ENCODE data around the gene SLC6A6.
"Not testable (repeated sequence)": the region's sequence is repeated elsewhere in the genome, so short reads cannot be mapped to it uniquely, and the experiment has no call there.

SLC6A6 gene

GRCh38 chr3:14510838-14511622, 108.6 kb downstream of the SLC6A6 start:
- DNase-seq = no peak

GRCh38 chr3:14511623-14512280, 109.3 kb downstream of the SLC6A6 start:
- DNase-seq = no peak

GRCh38 chr3:14512281-14512941, 110.0 kb downstream of the SLC6A6 start:
- no peak for DNase-seq

- DNase-seq = no peak
Observed at GRCh38 chr3:14512942-14513327, 110.5 kb downstream of the SLC6A6 start.

GRCh38 chr3:14513566-14514322, 111.3 kb downstream of the SLC6A6 start:
- DNase-seq = no peak

- no peak for DNase-seq
Observed at GRCh38 chr3:14514323-14514720, 111.9 kb downstream of the SLC6A6 start.

- not testable (repeated sequence) for DNase-seq
Observed at GRCh38 chr3:14515526-14515925, 113.1 kb downstream of the SLC6A6 start.

- no peak for DNase-seq
Observed at GRCh38 chr3:14516738-14517345, 114.4 kb downstream of the SLC6A6 start.

- DNase-seq = no peak
Observed at GRCh38 chr3:14517601-14518431, 115.4 kb downstream of the SLC6A6 start.

- DNase-seq = no peak
Observed at GRCh38 chr3:14518432-14518802, 116.0 kb downstream of the SLC6A6 start.

GRCh38 chr3:14518893-14519292, 116.5 kb downstream of the SLC6A6 start:
- DNase-seq = no peak

GRCh38 chr3:14519406-14519805, 117.0 kb downstream of the SLC6A6 start:
- DNase-seq = no peak

- no peak for DNase-seq
Observed at GRCh38 chr3:14520149-14520548, 117.7 kb downstream of the SLC6A6 start.

GRCh38 chr3:14520967-14521366, 118.6 kb downstream of the SLC6A6 start:
- DNase-seq = no peak

- no peak for DNase-seq
Observed at GRCh38 chr3:14521611-14522010, 119.2 kb downstream of the SLC6A6 start.

GRCh38 chr3:14522129-14522691, 119.8 kb downstream of the SLC6A6 start:
- no peak for DNase-seq

GRCh38 chr3:14522768-14523167, 120.4 kb downstream of the SLC6A6 start:
- no peak for DNase-seq

GRCh38 chr3:14523792-14524191, 121.4 kb downstream of the SLC6A6 start:
- no peak for DNase-seq

- no peak for DNase-seq
Observed at GRCh38 chr3:14524311-14524711, 121.9 kb downstream of the SLC6A6 start.

GRCh38 chr3:14524920-14525660, 122.7 kb downstream of the SLC6A6 start:
- DNase-seq = no peak

Data from activated CD4-positive, alpha-beta T cell treated with anti-CD3 and anti-CD28 coated beads for 1 hour (primary cell).